ENCODE results near the gene KLC3. TPM values are rescaled to one million over a fixed set of nuclear protein-coding genes. Genes with fewer than 3 reads are reported as not detected.

The KLC3 gene
- total RNA-seq, 4 donors from 2014 or later = 0.55 TPM; not detected in 3

- DNase-seq = no peak
- intact Hi-C loops (cut with DNase I; ENCODE audit: low total_unique reads) = no loop called here
- Histone ChIP-seq H3K4me3 (no peak overlapping the region), H3K27me3 (peaks cover 3 to 19% of the 10 kb centered on the region in 2 donors), H3K9me3 (no peaks in the 10 kb centered on the region), H3K27ac (no peak overlapping the region), H3K36me3 (no peaks in the 10 kb centered on the region), H3K4me1 (peaks cover 0 to 4% of the 10 kb centered on the region in 2 donors)
- TF ChIP-seq POLR2A (IDR thresholded peaks at IDR 0.05) = no peak
- no peak for TF ChIP-seq CTCF (IDR thresholded peaks at IDR 0.05)
Observed at GRCh38 chr19:45336696-45337251, 3.8 kb upstream of the KLC3 start.

- TF ChIP-seq CTCF (IDR thresholded peaks at IDR 0.05) = no peak
- TF ChIP-seq POLR2A (IDR thresholded peaks at IDR 0.05) = no peak
- no peak overlapping the region for H3K27ac ChIP-seq
- DNase-seq = no peak
- peaks cover 0 to 4% of the 10 kb centered on the region in 2 donors for H3K4me1 ChIP-seq
- no peak overlapping the region for H3K4me3 ChIP-seq
- peaks cover 3 to 19% of the 10 kb centered on the region in 2 donors for H3K27me3 ChIP-seq
- intact Hi-C loops (cut with DNase I; ENCODE audit: low total_unique reads) = no loop called here
- no peaks in the 10 kb centered on the region for H3K9me3 ChIP-seq
- no peaks in the 10 kb centered on the region for H3K36me3 ChIP-seq
Observed at GRCh38 chr19:45339629-45340028, 921 bp upstream of the KLC3 start.

GRCh38 chr19:45340899-45341453 is 426 bp downstream of the KLC3 start:
- intact Hi-C loops (cut with DNase I; ENCODE audit: low total_unique reads) = no loop called here
- TF ChIP-seq CTCF (IDR thresholded peaks at IDR 0.05) (no peak), POLR2A (IDR thresholded peaks at IDR 0.05) (no peak)
- Histone ChIP-seq H3K27me3 (peaks cover 3 to 23% of the 10 kb centered on the region in 2 donors), H3K36me3 (no peaks in the 10 kb centered on the region), H3K9me3 (no peaks in the 10 kb centered on the region), H3K27ac (no peak overlapping the region), H3K4me1 (peaks cover 0 to 4% of the 10 kb centered on the region in 2 donors), H3K4me3 (no peak overlapping the region)
- DNase-seq = no peak

DNA sequence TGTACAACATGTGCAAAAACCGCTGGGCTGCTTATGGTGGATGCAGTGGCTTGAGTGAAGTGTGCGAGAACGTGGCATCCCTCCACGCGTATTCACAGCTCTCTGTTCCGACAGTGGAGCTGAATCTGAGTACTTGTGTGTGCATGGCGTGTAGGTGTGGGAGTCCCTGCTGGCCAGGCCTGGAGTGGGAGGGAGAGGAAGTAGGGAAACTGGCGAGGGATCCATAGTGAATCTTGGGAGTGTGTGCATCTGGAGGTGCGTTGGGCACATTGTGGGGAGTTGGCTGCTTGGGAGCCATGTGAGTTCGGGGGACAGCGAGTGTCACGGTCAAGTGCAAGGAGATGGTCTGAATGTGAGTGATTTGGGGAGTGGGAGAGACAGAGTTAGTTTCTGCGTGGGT is 2.4 kb downstream of the KLC3 start:
- no peak overlapping the region for H3K4me3 ChIP-seq
- peaks cover 3 to 35% of the 10 kb centered on the region in 2 donors for H3K27me3 ChIP-seq
- H3K9me3 ChIP-seq = no peaks in the 10 kb centered on the region
- no peaks in the 10 kb centered on the region for H3K36me3 ChIP-seq
- TF ChIP-seq POLR2A (IDR thresholded peaks at IDR 0.05) (no peak), CTCF (IDR thresholded peaks at IDR 0.05) (no peak)
- no peak for DNase-seq
- intact Hi-C loops (cut with DNase I; ENCODE audit: low total_unique reads) = no loop called here
- no peak overlapping the region for H3K27ac ChIP-seq
- H3K4me1 ChIP-seq = peaks cover 0 to 4% of the 10 kb centered on the region in 2 donors

GRCh38 chr19:45344621-45345505 is 4.3 kb downstream of the KLC3 start:
- Histone ChIP-seq H3K9me3 (no peaks in the 10 kb centered on the region), H3K36me3 (no peaks in the 10 kb centered on the region), H3K27me3 (peaks cover 3 to 28% of the 10 kb centered on the region in 2 donors), H3K4me1 (peaks cover 0 to 4% of the 10 kb centered on the region in 2 donors), H3K4me3 (no peak overlapping the region), H3K27ac (no peak overlapping the region)
- no peak for DNase-seq
- TF ChIP-seq POLR2A (IDR thresholded peaks at IDR 0.05) (no peak), CTCF (IDR thresholded peaks at IDR 0.05) (no peak)
- intact Hi-C loops (cut with DNase I; ENCODE audit: low total_unique reads) = no loop called here
